ENCODE results near the gene CYP11A1. TPM values are rescaled to one million over a fixed set of nuclear protein-coding genes. Genes with fewer than 3 reads are reported as not detected.

CYP11A1 gene
- total RNA-seq, 2 experiments from 2014 or later: 0.29 to 0.31 TPM

GRCh38 chr15:74386496-74387140, 19.2 kb upstream of the CYP11A1 start:
- Mint-ChIP-seq H3K4me3 (no peak overlapping the region), H3K36me3 (ENCODE audit: low read depth) (no peaks in the 10 kb centered on the region), H3K9me3 (no peaks in the 10 kb centered on the region), H3K27ac (peak overlapping the region; percentile 96), H3K27me3 (no peaks in the 10 kb centered on the region), H3K4me1 (ENCODE audit: low read depth) (peaks cover 79% of the 10 kb centered on the region)
- intact Hi-C loops (cut with micrococcal nuclease): no loop called here
- no peak for ATAC-seq
- POLR2A ChIA-PET: interaction anchor here (1.3 to 6.7 kb wide), 3 partner anchors 10 to 16 kb away, joined by 3 to 141 read pairs (median 4); no protein-coding TSS in a partner anchor
- DNase-seq: no peak
- CTCF ChIA-PET: interaction anchor here (4.0 to 17.3 kb wide), 2 partner anchors 9 to 51 kb away, joined by 40 to 840 read pairs; partner anchors contain the start of gene SEMA7A
- no peak for TF ChIP-seq CTCF (IDR thresholded peaks at IDR 0.05)

GRCh38 chr15:74385733-74386132, 18.3 kb upstream of the CYP11A1 start:
- peak overlapping the region; percentile 96 for H3K27ac Mint-ChIP-seq
- H3K9me3 Mint-ChIP-seq: no peaks in the 10 kb centered on the region
- ATAC-seq (no peak), DNase-seq (no peak)
- H3K36me3 Mint-ChIP-seq (ENCODE audit: low read depth): no peaks in the 10 kb centered on the region
- TF ChIP-seq CTCF (IDR thresholded peaks at IDR 0.05): no peak
- POLR2A ChIA-PET: interaction anchor here (1.7 to 6.7 kb wide), 4 partner anchors 9 to 488 kb away, joined by 4 to 141 read pairs (median 26); partner anchors contain the start of gene CLK3
- H3K4me3 Mint-ChIP-seq: no peak overlapping the region
- peaks cover 74% of the 10 kb centered on the region for H3K4me1 Mint-ChIP-seq (ENCODE audit: low read depth)
- intact Hi-C loops (cut with micrococcal nuclease): loop anchor here (2.0 kb wide), 1 partner anchor 17 kb away; no protein-coding TSS in a partner anchor
- CTCF ChIA-PET: interaction anchor here (1.6 to 17.3 kb wide), 7 partner anchors 10 to 104 kb away, joined by 6 to 840 read pairs (median 26); partner anchors contain the start of genes SEMA7A and UBL7
- H3K27me3 Mint-ChIP-seq: no peaks in the 10 kb centered on the region

- H3K36me3 Mint-ChIP-seq (ENCODE audit: low read depth): no peaks in the 10 kb centered on the region
- peaks cover 72% of the 10 kb centered on the region for H3K4me1 Mint-ChIP-seq (ENCODE audit: low read depth)
- no peak for TF ChIP-seq CTCF (IDR thresholded peaks at IDR 0.05)
- ChIA-PET CTCF (interaction anchor here (1.1 to 17.3 kb wide), 9 partner anchors 10 to 158 kb away, joined by 3 to 840 read pairs (median 24); partner anchors contain the start of genes SEMA7A and UBL7), POLR2A (interaction anchor here (0.7 to 6.7 kb wide), 12 partner anchors 9 to 489 kb away, joined by 3 to 141 read pairs (median 4); partner anchors contain the start of genes ARID3B, CLK3 and UBL7)
- H3K4me3 Mint-ChIP-seq: peak overlapping the region; percentile 30
- no peaks in the 10 kb centered on the region for H3K27me3 Mint-ChIP-seq
- peak; percentile 89 for DNase-seq
- H3K9me3 Mint-ChIP-seq: no peaks in the 10 kb centered on the region
- peak; percentile 75 for ATAC-seq
- intact Hi-C loops (cut with micrococcal nuclease): loop anchor here (2.0 kb wide), 1 partner anchor 18 kb away; no protein-coding TSS in a partner anchor
- H3K27ac Mint-ChIP-seq: peak overlapping the region; percentile 96
Observed at GRCh38 chr15:74384881-74385643, 17.6 kb upstream of the CYP11A1 start.

GRCh38 chr15:74384566-74384880, 17.1 kb upstream of the CYP11A1 start:
- ATAC-seq (peak; percentile 3), DNase-seq (no peak)
- ChIA-PET POLR2A (interaction anchor here (0.7 to 6.7 kb wide), 13 partner anchors 8 to 489 kb away, joined by 3 to 141 read pairs (median 4); partner anchors contain the start of genes ARID3B, CLK3 and UBL7), CTCF (interaction anchor here (1.1 to 17.3 kb wide), 9 partner anchors 9 to 158 kb away, joined by 3 to 840 read pairs (median 24); partner anchors contain the start of genes SEMA7A and UBL7)
- Mint-ChIP-seq H3K27ac (peak overlapping the region; percentile 96), H3K4me1 (ENCODE audit: low read depth) (peaks cover 72% of the 10 kb centered on the region), H3K9me3 (no peaks in the 10 kb centered on the region), H3K27me3 (no peaks in the 10 kb centered on the region), H3K36me3 (ENCODE audit: low read depth) (no peaks in the 10 kb centered on the region), H3K4me3 (peak overlapping the region; percentile 30)
- intact Hi-C loops (cut with micrococcal nuclease): loop anchor here (2.0 kb wide), 1 partner anchor 18 kb away; no protein-coding TSS in a partner anchor
- no peak for TF ChIP-seq CTCF (IDR thresholded peaks at IDR 0.05)

All from activated CD8-positive, alpha-beta T cell treated with anti-CD3 and anti-CD28 coated beads for 36 hours (primary cell).